Putamen (tissue), 1 donor: Measurements from ENCODE around the gene LYSMD4.

Experiments
- DNase-seq: peaks from one replicate; pipeline ENCODE4 v3.0.0-alpha.2; 2016; ENCODE audit warnings: low spot score

The LYSMD4 gene

DNA sequence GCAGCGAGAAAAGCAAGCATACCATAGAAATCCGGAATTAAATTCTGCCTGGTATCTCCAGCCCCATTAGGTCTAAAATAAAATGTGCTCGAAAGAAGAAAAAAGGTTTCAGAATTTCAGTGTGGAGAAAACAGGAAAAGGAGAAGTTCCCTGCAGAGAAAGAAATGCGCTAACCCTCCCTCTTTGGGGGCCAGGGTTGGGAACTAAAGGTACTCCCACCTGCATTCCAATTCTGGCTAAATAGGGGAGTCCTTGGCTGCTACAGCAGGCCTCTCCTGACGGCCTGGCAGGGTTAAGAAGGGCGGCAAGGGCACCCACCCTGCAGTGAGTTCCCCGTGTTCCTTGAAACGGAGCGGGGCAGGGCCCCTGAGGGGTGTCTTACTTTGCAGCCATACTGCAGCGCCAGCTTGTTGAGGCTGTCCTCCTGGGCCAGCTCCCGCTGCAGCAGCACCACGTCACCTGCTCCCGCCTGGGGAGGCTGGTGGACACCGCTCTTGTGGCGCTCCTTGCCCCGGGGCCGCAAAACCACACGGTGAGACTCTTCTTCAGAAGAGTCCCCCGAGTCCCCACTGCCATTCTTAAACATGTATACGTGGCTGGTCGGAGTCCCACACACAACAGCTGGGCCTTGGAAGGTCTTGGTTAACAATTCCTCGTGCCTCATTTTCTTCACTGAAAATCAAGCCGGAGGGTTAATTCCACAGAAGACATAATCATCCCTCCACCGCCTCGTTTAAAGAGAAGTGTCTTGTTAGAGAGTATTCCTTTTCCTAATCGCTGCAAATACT, 1.7 kb downstream of the LYSMD4 start:
- DNase-seq: no peak

DNA sequence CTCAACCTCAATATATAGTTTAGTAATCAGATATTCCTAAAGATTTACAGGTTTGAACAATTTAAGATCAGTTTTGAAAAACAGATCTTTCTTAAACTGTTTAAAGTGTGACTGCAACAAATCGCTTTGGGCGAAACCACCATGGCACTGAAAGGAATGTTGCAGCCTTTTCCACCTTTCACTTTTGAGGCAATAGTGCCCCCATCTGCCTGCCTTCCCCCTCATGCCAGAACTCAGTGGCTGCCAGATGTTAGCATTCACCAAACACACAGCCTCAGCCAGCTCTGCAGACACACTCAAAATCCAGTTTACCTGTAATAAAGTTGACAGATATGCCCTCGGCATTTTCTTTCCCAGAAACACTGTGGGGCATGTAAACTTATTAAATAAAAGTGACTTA, 3.3 kb downstream of the LYSMD4 start:
- no peak for DNase-seq

DNA sequence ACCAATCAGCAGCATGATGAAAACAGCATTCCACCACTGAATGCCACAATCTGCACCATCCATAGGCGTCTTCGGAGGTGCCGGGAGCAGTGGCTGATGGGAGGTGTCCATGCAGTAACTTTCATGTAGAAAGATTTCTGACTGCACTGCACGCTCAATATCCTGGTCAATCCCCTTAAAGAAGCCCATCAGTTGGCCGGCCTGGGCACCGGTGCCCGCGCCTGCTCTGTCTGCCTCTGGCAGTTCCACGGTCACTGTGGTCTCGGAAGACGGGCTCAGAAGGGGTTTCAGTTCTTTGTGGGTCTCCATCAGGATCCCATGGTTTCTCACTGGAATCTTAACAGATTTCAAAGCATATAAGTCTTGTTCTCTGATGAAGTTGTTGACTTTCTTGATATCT, 3.9 kb downstream of the LYSMD4 start:
- DNase-seq: no peak

DNA sequence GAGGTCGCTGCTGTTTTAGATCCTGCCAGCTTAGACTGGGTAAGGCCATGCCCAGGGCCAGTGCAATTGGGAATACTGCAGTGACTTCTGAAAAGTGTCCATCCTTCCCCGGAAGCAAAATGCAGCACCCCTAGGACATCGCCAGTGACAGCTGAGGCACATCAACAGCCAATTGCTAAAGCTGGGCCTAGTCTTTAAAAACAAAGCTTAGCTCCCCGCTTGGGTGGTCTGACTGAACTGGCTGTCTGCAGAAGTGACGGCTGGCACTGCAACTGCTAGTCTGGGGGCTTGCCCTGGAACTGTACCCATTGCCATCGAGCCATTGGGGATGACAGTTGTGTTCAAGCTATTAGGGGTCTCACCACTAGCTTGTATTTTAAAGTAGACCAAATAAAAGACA, 4.3 kb downstream of the LYSMD4 start:
- no peak for DNase-seq

DNA sequence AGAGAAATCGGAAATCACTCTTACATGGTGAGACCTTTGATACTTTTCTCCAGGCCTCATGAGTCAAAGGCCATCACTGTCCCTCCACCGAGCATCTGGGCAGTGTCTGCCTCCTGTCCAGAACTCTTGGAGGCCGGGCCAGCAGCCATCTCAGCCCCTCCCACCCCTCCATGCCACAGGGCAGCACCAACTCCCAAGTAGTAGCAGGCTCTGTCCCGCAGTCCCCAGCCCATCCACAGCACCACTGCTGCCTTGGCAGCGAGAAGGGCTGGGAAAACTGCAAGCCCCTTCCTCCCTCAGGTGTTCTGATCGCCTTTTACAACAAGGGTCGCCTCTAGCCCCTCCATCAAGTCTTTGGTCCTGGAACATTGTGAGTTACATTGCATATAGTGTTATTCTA, 5.5 kb downstream of the LYSMD4 start:
- DNase-seq: no peak

DNA sequence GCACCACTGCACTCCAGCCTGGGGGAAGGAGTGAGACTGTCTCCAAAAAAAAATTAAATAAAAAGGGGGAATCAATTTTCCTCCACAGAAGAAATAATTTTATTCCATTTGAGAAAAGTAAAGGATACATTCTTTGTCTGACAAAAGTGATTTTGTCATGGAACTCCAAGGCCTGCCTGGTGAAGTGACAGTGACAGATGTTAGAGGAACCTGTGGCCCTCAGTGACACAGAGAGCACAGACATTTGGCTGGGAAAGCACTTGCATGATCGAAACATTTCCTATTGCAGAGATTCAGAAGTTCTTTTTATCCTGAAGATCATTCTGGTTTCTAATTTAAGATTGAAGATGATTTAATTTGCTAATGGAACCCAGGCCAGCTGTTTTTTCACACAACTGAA, 5.9 kb downstream of the LYSMD4 start:
- DNase-seq: no peak

DNA sequence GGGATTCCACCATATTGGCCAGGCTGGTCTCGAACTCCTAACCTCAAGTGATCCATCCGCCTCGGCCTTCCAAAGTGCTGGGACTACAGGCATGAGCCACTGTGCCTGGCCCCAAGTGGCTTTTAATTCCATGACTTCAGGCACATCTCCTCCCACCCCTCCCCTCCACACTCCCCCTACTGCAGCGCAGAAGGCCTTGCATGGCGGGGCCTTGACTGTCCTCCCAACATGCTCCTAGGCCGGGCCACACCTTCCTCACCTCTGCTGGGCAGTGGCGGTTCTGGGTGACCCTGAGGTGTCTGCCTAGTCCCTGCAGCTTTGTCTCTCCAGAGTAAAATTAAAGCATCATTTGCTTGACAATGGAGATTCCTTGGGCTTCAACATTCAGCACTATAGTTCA, 6.9 kb downstream of the LYSMD4 start:
- no peak for DNase-seq

DNA sequence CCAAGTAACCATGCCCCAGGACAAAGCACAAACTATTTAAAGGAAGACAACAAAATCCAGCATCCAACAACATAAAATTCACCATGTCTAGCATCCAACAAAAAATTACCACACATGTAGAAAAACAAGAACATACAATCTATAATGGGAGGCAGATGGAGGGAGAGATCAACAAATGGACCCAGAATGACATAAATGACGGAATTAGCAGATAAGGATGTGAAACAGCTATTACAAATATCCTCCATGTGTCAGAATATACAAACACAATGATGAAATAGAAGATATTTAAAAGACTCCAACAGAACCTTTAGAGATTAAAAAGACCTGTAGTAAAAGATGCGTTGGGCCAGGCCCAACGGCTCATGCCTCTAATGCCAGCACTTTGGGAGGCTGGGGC, 10.8 kb downstream of the LYSMD4 start:
- DNase-seq: no peak

DNA sequence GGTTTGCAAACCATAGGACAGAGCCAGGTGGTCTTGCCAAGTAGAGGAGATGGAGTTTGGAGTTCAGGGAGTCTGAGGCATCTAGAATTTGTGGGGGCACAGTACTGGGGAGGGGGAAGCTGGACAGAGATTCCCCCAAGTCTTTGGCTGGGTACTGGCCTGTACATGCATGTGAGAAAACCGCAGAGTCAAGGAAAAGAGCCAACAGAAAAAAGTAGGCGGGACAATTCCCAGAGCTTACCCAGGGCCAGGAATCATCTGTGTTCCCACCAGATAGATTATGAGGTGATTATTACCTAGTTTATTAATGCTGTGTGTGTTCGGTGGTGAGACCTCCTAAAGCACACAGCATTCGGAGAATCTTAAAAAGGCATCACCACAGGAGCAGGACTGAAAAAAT, 11.3 kb downstream of the LYSMD4 start:
- DNase-seq: no peak

DNA sequence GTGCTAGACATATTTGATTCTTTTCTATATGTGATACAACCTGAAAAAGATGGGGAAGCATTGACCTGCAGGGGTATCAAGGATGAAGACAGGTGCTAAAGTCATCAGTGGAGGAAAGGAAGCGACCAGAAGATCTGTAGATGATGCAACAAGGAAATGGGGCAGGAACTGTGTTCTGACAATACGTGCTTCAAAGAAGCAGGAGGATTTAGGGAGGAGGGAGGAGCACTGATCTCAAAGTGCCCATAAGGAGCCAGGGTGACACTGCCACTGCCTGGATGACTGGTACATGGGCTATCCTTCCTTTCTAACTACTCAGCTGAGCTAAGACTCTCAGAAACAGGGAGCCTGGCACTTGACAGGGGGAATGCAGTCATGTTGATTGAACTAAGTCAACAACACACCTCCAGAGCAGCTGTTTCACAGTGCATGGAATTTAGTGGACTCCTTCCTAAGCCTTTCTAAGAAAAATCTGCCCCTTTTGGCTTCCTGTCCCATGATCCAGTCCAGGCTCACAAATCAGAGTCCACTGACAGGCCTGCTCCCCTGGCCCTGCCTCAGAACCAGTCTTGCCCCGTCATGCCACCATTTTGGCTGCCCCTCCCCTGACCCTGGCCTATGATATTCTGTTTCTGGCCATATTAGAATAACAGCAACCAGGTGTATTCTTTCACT, 12.0 kb downstream of the LYSMD4 start:
- DNase-seq: no peak

DNA sequence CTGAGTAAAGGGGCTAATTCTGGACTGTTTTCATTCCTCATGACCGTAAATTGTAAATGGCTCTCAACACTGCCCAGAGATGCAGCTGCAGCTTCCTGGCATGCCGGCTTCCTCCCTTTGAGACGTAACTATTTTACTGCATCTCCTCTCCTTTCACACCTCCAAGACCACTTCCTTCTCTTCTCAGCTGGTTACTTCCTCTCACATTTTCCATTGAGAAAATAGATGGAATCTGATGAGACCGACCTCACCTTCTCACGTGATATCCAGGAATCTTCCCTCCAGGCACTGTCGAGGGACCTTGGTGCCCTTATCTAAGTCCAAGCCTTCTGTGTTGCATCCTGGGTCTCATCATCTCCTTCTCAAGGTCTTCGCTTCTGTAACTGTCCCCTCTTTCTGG, 12.7 kb downstream of the LYSMD4 start:
- DNase-seq: no peak

DNA sequence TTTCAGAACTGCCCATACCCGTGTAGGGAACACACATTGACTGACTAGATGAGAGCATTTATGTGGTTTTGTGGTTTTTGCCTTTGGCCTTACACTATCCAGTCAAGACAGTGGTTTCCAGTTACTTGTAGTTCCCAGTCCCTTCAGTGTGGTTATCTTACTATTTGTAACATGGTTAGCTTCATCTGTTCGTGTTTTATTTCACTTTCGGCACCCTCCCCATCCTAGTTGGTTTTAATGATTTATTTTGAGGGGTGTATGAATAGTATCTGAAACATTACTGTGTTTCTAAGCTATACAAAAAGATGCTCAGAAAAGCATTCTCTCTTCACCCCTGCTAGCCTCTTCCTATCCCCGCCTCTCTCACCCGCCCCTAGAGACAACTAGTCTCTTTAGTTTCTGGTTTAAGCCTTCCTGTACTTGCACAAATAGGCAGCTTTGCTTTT, 14.1 kb downstream of the LYSMD4 start:
- no peak for DNase-seq

DNA sequence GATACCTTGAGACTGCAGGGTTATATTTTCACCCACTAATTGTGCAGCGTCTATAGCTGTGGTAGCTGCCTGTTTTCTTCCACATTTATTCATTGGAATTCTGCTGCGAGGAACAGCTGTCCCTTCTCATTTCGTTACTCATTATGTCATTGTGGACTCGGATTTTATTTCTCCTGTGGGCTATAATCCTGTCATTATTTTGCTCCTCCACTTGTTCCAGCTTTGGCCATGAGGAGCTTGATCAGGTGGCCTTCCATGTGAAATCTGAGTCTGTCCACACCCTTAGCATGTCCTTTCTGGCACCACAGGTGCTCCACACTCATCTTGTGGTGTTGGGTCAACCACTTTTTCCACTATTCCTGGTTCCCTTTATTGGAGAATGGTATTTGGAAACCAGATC, 14.8 kb downstream of the LYSMD4 start:
- no peak for DNase-seq

DNA sequence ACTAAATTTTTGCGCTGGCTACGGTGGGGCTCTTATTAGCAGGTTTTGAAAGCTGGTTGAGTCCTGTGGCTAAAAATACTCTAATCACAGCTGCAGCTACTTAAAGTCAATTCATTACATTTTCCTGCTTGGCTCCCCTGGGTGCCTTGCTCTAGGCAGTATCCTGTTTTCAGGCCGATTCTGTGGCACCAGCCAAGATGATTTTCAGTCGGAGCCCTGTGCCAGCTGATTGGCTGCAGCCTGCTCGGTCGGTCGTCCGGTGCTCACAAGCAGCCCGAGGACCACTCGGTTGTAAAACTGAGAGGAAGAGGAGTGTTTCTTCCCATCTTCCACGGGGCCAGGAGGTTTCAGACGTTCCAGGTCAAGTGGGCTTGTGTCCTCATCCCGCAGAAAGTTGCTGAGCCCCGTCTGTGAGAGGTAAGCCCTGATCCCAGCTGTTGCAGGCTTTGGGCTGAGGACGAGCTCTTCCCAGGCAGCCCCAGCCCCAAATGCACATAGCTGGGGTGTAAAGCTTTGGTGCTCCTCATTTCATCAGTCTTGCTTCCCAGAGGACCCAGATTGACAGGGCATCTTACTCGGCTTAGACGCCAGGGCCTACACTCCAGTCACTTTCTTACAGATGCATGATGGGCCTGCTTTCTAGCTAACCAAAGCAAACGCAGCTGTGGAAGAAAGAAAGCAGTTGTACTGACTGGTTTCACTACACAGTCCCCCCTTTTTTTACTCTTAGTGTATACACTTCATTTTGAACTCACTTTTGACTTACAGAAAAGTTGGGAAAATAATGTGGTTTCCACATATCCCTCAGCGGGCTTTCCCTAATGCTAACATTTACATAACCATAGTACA, 15.9 kb downstream of the LYSMD4 start:
- no peak for DNase-seq

DNA sequence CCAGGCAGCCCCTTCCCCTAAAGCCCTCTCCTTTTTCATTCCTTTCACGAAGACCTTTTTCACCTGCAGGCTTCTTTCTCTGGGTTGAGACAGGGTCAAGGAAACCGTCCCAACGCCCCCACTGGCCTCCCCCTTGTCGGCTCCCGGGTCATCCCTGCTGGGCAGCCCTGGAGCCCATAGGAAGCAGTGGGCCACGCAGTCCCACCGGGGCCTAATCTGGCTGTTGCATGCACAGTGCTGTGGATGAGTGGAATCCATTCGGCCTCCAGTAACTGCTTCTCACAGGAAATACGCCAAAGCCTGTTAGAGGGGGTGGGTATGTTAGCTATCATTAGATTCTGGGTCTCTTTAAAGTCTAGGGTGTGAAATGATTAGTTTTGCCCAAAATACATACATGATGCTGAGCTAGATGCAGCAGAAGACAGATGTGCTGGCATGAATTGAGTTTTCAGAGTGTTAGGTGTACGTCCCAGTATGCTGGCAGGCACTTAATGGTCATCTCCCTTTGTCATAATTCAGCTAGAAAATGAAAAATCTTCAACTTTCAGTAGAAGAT, 16.6 kb downstream of the LYSMD4 start:
- DNase-seq: no peak

DNA sequence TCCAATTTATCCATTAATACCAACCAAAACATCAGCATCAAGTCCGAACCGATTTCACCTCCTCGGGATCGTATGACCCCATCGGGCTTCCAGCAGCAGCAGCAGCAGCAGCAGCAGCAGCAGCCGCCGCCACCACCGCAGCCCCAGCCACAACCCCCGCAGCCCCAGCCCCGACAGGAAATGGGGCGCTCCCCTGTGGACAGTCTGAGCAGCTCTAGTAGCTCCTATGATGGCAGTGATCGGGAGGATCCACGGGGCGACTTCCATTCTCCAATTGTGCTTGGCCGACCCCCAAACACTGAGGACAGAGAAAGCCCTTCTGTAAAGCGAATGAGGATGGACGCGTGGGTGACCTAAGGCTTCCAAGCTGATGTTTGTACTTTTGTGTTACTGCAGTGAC, 20.8 kb downstream of the LYSMD4 start:
- DNase-seq: no peak

DNA sequence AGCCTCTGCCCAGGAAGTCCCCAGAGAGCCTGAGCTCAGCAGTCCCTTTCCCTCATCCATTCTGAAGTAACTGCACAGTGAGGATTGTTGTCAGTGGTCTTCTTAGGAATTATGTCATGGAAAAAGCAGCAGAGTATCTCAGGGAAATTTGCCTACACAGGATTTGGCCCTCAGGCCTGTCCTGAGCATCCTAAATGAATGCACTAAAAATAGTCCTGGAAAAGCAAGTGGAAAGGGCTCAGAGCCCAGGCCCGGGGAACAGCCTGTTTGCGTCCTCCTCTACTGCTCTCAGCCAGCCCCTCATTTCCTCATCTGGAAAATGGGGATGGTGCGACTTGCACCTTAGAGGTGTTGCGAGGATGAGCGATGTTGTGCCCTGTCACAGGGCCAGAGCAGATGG, 21.6 kb downstream of the LYSMD4 start:
- DNase-seq: no peak

DNA sequence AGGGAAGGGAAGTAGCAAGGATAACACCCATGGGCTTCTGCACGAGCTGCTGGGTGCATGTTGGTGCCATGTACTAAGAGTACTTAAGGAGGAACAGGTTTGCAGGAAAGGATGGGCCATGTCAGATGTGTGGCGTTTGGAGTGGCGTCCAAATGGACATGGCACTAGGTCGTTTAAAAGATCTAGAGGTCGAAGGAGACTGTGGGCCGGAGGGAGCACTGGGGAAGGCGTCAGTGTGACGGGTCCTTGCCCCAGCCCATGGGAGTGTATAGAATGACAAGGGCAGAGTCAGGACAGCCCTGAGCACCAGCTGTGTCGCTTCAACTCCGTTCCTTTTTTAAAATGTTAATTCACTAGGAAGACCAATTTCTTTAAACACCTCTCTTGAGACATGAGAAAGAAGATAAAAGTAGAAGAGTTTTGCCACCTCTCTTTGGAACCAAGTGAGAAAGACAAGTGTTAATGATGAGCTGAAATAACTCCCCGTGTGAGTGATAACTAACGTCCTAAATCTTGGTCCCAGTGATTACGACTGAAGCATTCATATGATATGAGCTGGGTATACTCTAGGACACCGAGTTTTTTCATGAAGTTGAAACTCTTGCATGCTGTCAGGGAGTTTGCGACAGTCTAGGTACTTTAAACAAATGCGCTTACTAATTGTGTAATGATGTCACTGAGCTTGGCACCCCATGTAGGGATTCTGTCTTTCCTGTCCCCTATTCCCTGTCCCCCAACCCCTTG, 23.8 kb downstream of the LYSMD4 start:
- no peak for DNase-seq

DNA sequence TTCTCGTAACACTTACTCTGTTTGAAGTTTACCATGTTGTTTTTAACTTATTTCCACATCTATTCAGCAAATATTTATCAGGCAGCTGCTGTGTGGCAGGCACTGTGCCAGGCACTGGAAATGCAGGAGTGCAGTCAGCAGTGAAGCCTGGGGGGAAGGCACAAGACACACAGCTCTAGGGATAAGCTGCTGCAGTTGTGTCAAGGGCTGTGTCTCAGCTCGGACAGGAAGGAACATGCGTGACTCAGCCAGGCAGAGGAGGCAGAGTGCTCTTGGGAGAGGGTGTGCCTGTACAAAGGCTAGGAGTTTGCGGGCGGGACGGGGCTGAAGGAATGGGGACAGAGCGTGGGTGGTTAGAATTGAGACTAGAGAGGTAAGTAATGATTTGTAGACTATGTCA, 24.7 kb downstream of the LYSMD4 start:
- no peak for DNase-seq

DNA sequence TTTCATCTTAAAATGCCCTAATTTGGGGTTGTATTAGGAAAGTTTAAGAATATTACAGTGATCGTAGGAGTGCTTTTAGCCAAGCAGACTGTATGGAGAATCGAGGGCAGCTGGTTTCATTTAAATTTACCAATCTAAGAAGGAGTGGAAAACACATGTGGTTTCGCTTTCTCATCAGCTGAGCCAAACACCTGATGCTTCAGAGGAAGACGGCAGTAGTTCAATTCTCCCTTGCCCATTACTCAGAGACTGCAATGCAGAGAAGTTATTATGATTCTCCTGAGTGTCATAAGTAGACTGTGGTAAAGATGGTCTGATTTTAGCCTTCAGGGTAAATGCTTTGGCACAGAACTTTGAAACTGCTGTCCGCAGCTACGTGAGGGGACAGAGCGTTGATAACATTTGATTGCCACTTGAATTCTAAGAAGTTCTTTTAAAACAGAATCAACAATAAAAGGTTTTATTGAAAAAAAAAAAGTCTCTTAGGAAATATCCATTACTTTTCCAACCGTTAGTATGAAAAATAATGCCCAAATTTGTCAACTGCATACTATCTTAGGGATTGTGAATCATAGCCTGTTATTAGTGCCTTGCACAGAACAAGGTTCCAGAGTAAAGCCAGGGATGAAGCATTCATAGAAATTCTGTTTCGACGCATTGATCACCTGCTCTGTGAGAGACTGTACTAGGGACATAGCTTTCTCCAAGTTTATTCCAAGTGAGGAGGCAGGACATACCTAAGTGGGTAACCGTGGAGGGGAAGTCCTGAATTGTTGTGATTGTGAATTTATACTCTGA, 25.6 kb downstream of the LYSMD4 start:
- no peak for DNase-seq
